Measurements from ENCODE around the gene C1orf50. TPM values are rescaled to one million over a fixed set of nuclear protein-coding genes. Genes with fewer than 3 reads are reported as not detected.

C1orf50 gene
- total and polyA plus RNA-seq, 2 of the 4 experiments (the other 2 are of a cell fraction) = 2.0 to 6.0 TPM

GRCh38 chr1:42825036-42825851 is 58.2 kb downstream of the C1orf50 start:
- Histone ChIP-seq H4K5ac (ENCODE audit: low read depth, low read length) (no peak overlapping the region), H3K56ac (ENCODE audit: extremely low read depth, insufficient read depth, low read length) (no peak overlapping the region), H2BK15ac (ENCODE audit: low read depth, low read length) (no peak overlapping the region), H3K9me3 (ENCODE audit: control insufficient read depth, insufficient read depth, low read length) (no peaks in the 10 kb centered on the region), H3K79me1 (ENCODE audit: low read depth in 1 of 2, low read length in 2 of 2) (peaks cover 4 to 9% of the 10 kb centered on the region in 2 experiments; a peak in 3 of 4 replicates), H2BK120ac (ENCODE audit: low read depth, low read length) (no peak overlapping the region), H3K27ac (ENCODE audit: insufficient read depth, low read length) (no peak overlapping the region), H3K27me3 (ENCODE audit: control insufficient read depth, insufficient read depth, low read length) (no peaks in the 10 kb centered on the region), H2AK5ac (ENCODE audit: low read depth, low read length) (no peak overlapping the region), H3K23ac (ENCODE audit: low read depth, low read length) (no peak overlapping the region), H3K9me1 (ENCODE audit: insufficient read depth, low read length) (no peaks in the 10 kb centered on the region), H2AK9ac (replicated peaks; ENCODE audit: low read depth, low read length, poor library complexity) (no peak overlapping the region), H2AFZ (replicated peaks; ENCODE audit: low read length, poor library complexity) (no peak overlapping the region), H3K18ac (ENCODE audit: low read depth, low read length) (no peak overlapping the region; the same call in 1 of the 2 replicates), H3K4me2 (ENCODE audit: low read depth, low read length) (no peak overlapping the region), H4K8ac (ENCODE audit: low read depth in 2 of 2, low read length in 2 of 2) (no peak overlapping the region), H2BK5ac (ENCODE audit: low read depth, low read length, poor library complexity, severe bottlenecking) (no peak overlapping the region), H3K4ac (ENCODE audit: low read depth, low read length) (no peak overlapping the region), H3K4me3 (ENCODE audit: insufficient read depth, low read depth, low read length) (no peak overlapping the region), H4K20me1 (ENCODE audit: insufficient read depth, low read length) (no peaks in the 10 kb centered on the region), H3K9ac (ENCODE audit: low read depth, low read length) (no peak overlapping the region), H4K91ac (ENCODE audit: insufficient read depth, low read depth, low read length) (no peak overlapping the region), H2BK20ac (ENCODE audit: low read depth, low read length) (no peak overlapping the region), H3K14ac (replicated peaks; ENCODE audit: low read depth, low read length) (no peak overlapping the region), H3K36me3 (ENCODE audit: control insufficient read depth, insufficient read depth, low read length) (peaks cover 4% of the 10 kb centered on the region; the same call in 1 of the 2 replicates), H3K4me1 (ENCODE audit: control insufficient read depth, insufficient read depth, low read length) (no peaks in the 10 kb centered on the region)
- POLR2A ChIA-PET (ENCODE audit: unreplicated experiment) = no interaction called here
- DNase-seq = no peak
- ATAC-seq (ENCODE audit: low read depth) = no peak
- no peak for TF ChIP-seq RAD21 (IDR thresholded peaks at IDR 0.05; ENCODE audit: low read length)
- TF ChIP-seq CHD1 (IDR thresholded peaks at IDR 0.05; ENCODE audit: low read depth, low read length) = no peak
- TF ChIP-seq ELK1 (IDR thresholded peaks at IDR 0.05; ENCODE audit: borderline replicate concordance, low read depth, low read length) = no peak
- no peak for TF ChIP-seq MAZ (IDR thresholded peaks at IDR 0.05; ENCODE audit: borderline replicate concordance, low read depth, low read length)
- no peak for TF ChIP-seq USF2 (IDR thresholded peaks at IDR 0.05; ENCODE audit: low read depth, low read length)
- no peak for TF ChIP-seq NFE2L2 (IDR thresholded peaks at IDR 0.05; ENCODE audit: low read depth, low read length)
- TF ChIP-seq POLR2A (IDR thresholded peaks at IDR 0.05; ENCODE audit: low read depth, low read length) = no peak
- no peak for TF ChIP-seq CTCF (conservative IDR thresholded peaks at IDR 0.05; ENCODE audit: low read depth, low read length)
- no peak for TF ChIP-seq RCOR1 (IDR thresholded peaks at IDR 0.05; ENCODE audit: insufficient replicate concordance, low read length)
- no peak for TF ChIP-seq SMC3 (IDR thresholded peaks at IDR 0.05; ENCODE audit: low read depth, low read length)
- no peak for TF ChIP-seq RFX5 (IDR thresholded peaks at IDR 0.05; ENCODE audit: low read depth, low read length)
- TF ChIP-seq BHLHE40 (IDR thresholded peaks at IDR 0.05; ENCODE audit: low read depth, low read length) = no peak
- TF ChIP-seq MXI1 (IDR thresholded peaks at IDR 0.05; ENCODE audit: borderline replicate concordance, low read depth, low read length) = no peak
- intact Hi-C loops (cut with micrococcal nuclease) (no loop called here), in situ Hi-C loops (cut with MboI; ENCODE audit: low sequenced_read_pairs) (no loop called here), dilution Hi-C loops (cut with HindIII; ENCODE audit: low sequenced_read_pairs, unreplicated experiment) (no loop called here)
- BruUV-seq (replicated peaks) = no TSS peak
- CTCF ChIA-PET = no interaction called here
- 92% methylated on average over 2 of the region's 10 CpGs; no CpG with 5 or more reads in 1 of the 2 experiments for WGBS, 2 experiments (ENCODE audit: extremely low coverage in 2 of 2, insufficient read length in 1 of 2)
